Ovary (tissue), 1 donor: ENCODE results near the gene SH3PXD2B.

ENCODE experiments used
- EP300 ChIP-seq: sonication (generic); formaldehyde crosslinking; IDR thresholded peaks from one replicate; pipeline ENCODE4 v1.6.1; 2017; ENCODE audit warnings: antibody characterized with exemption
- POLR2A ChIP-seq: fragments of 450-650 bp; IDR thresholded peaks from one replicate; pipeline ENCODE4 v1.6.1; 2017; ENCODE audit warnings: antibody characterized with exemption, mild to moderate bottlenecking, moderate library complexity

DNA sequence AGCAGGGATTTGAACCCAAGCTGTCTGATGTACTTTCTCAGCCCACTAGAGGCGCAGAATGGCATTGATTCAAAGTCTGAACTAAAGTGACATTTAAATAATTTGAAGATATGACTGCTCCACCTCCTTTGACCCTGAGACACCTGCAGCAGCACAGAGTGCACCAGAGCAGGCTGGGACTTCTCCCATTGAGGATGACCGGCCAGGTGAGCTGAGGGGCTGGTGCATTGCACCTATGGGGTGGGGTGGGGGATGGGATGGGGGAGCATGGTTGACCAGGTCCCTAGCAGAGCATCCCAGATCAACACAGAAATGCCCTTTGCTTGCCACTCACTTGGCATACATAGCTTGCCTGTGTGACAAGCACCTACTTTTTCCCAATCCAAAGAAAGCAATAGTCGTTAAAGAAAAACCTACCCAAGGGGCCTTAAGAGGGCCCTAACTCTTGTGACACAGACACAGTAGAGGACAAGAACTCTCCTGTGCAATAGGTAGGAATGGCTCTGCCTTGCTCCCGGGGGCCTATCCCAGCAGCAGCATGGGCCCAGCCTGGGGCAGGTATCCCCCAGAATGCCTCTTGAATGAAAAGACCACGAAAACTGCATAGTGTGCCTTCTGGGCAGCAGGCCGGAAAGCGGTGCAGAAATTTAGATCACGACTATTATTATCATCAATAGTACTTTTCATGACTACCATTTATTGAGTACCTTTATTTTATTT lies 6.5 kb downstream of the SH3PXD2B start:
- TF ChIP-seq EP300 (no peak), POLR2A (no peak)
